Measurements from ENCODE around the gene FNDC7. TPM values are rescaled to one million over a fixed set of nuclear protein-coding genes. Genes with fewer than 3 reads are reported as not detected.

Gene FNDC7
- total and polyA plus RNA-seq, 10 of the 15 experiments (the other 5 are each of a cell fraction or from before 2014, with no cell fraction given), result not detected

DNA sequence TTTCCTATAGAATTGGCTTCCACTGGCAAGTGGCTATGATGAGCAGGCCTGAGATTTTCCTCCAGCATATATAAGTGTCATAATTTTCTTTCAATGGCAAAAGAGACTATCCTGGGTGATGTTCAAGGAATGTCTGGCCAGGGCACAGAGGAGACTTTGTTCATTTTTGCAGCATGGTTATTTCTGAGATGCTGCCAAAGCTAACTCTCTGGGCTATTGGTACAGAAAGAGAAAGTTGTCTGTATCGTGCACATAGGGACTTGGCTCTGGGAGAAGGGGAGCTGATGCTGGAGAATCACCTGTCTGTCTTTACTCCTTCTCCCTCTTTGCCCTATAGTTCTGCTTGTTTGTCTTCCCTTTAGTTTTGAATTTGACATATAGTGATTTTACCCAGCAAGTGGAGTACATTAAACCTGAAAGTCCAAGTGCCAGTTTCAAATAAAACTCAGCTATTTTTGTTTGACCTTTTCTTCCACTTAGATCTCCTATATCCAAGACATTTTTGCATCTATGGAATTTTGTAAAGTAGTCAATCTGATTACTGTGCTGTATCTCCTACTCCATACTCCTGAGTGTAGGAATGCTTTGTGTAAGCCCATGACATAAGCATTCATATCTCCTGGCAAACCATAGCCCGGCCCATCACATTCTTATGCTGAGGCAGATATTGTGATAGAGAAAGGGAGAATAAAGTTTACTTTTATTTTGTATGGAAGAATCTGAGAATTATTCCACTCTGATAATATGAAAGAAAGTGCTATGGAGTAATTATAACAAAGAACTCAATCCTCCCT lies 3.9 kb downstream of the FNDC7 start (continued):
- TF ChIP-seq CEBPZ (IDR thresholded peaks at IDR 0.05; ENCODE audit: low read depth, low read length) (no peak), EZH2 (IDR thresholded peaks at IDR 0.05; ENCODE audit: borderline replicate concordance, control insufficient read depth, low read depth, low read length) (no peak), SMARCA5 (IDR thresholded peaks at IDR 0.05) (no peak)

DNA sequence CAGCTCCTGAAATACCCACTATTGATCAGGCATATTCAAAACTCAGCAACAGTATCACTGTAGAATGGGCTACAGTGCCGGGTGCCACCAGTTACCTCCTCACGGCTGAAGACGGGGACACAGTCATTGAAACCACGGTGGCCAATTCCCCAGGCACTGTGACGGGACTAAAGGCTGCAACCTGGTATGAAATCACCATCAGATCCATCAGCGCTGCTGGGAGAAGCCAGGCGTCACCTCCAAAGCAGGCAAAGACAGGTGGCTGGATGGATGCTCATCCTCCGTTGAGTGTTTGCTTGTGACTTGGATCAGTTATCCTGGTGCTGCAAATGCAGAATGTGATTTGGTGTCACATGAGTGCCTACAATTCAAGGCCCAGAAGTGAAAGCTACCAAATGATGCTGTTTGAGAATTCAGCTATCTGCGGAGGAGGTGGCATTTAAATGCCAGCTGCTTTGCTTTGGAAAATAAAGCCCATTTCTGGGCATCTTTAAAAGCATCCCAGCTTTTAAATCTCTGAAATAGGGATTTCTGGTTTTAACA lies 5.1 kb downstream of the FNDC7 start:
- ChIA-PET SMC1A (ENCODE audit: uncharacterized antibody, unreplicated experiment) (no interaction called here), CTCF (interaction anchor here (0.6 to 1.2 kb wide), 2 partner anchors 8 to 56 kb away, joined by 3 to 4 read pairs; no protein-coding TSS in a partner anchor), RAD21 (ENCODE audit: unreplicated experiment) (no interaction called here), POLR2A (interaction anchor here (1.1 kb wide), 1 partner anchor 25 kb away, joined by 3 read pairs; no protein-coding TSS in a partner anchor)
- no peaks in the 10 kb centered on the region for H3K36me3 ChIP-seq (ENCODE audit: control insufficient read depth in 2 of 2, insufficient read depth in 2 of 2, low read length in 1 of 2)
- WGBS (ENCODE audit: insufficient coverage, insufficient replicate concordance, low lambda C conversion rate, missing lambda C conversion rate), result 61% methylated on average over 9 of the region's 9 CpGs
- H3K27me3 ChIP-seq (replicated peaks in 1 of 2; ENCODE audit: control insufficient read depth in 2 of 2, insufficient read depth in 2 of 2, low read length in 1 of 2), result peaks cover 0 to 2% of the 10 kb centered on the region in 2 experiments; a peak in 2 of 4 replicates
- FAIRE-seq (no peak), DNase-seq (ENCODE audit: low read depth, low spot score) (no peak), ATAC-seq (no peak)
- no peaks in the 10 kb centered on the region for H3K4me1 ChIP-seq (ENCODE audit: control insufficient read depth, insufficient read depth, low read length)
- no peak overlapping the region for H2AFZ ChIP-seq (ENCODE audit: control insufficient read depth, low read depth, low read length)
- no TSS peak for BruUV-seq (replicated peaks)
- H3K4me3 ChIP-seq, result no peak overlapping the region
- no peak overlapping the region for H3K4me2 ChIP-seq (ENCODE audit: control insufficient read depth, insufficient read depth)
- intact Hi-C loops (cut with micrococcal nuclease; ENCODE audit: unreplicated experiment) (no loop called here), in situ Hi-C loops (cut with MboI) (no loop called here)
- no peaks in the 10 kb centered on the region for H4K20me1 ChIP-seq (ENCODE audit: control insufficient read depth, insufficient read depth)
- H3K27ac ChIP-seq (ENCODE audit: control insufficient read depth, insufficient read depth), result no peak overlapping the region
- no peaks in the 10 kb centered on the region for H3K9me3 ChIP-seq (replicated peaks; ENCODE audit: control insufficient read depth, insufficient read depth, low read length)
- no peaks in the 10 kb centered on the region for H3K79me2 ChIP-seq (ENCODE audit: control insufficient read depth, insufficient read depth, low read length)
- H3K9ac ChIP-seq (ENCODE audit: control insufficient read depth, insufficient read depth, low read length), result no peak overlapping the region
- TF ChIP-seq LARP7 (IDR thresholded peaks at IDR 0.05) (no peak), ATF3 (IDR thresholded peaks at IDR 0.05; ENCODE audit: borderline replicate concordance, extremely low read depth, low read depth, low read length) (no peak), TARDBP (IDR thresholded peaks at IDR 0.05; ENCODE audit: borderline replicate concordance) (no peak), CBX5 (IDR thresholded peaks at IDR 0.05; ENCODE audit: low read depth) (no peak), SREBF2 (IDR thresholded peaks at IDR 0.05; ENCODE audit: low read length) (no peak), ASH2L (IDR thresholded peaks at IDR 0.05; ENCODE audit: borderline replicate concordance, low read depth) (no peak), MTA2 (IDR thresholded peaks at IDR 0.05; ENCODE audit: low read depth) (no peak), FOXM1 (IDR thresholded peaks at IDR 0.05; ENCODE audit: low read depth, low read length) (no peak), SMAD1 (IDR thresholded peaks at IDR 0.05; ENCODE audit: low read depth, partially characterized antibody) (no peak), HDGF (IDR thresholded peaks at IDR 0.05) (no peak), ZBTB33 (IDR thresholded peaks at IDR 0.05) (no peak)
- TF ChIP-seq, protein P1, sequence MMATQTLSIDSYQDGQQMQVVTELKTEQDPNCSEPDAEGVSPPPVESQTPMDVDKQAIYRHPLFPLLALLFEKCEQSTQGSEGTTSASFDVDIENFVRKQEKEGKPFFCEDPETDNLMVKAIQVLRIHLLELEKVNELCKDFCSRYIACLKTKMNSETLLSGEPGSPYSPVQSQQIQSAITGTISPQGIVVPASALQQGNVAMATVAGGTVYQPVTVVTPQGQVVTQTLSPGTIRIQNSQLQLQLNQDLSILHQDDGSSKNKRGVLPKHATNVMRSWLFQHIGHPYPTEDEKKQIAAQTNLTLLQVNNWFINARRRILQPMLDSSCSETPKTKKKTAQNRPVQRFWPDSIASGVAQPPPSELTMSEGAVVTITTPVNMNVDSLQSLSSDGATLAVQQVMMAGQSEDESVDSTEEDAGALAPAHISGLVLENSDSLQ (IDR thresholded peaks at IDR 0.05), result no peak
